SU-DHL-6 (cell line): ENCODE measurements around the gene WDR47.

Experiments used
- CTCF ChIP-seq: fragments of 200-600 bp; sonication (generic); IDR thresholded peaks from one replicate; pipeline ENCODE4 v1.5.1; 2017; ENCODE audit warnings: antibody characterized with exemption, mild to moderate bottlenecking, low read length, moderate library complexity; ENCODE audit not compliant: insufficient read depth, poor library complexity, severe bottlenecking
- EZH2phosphoT487 ChIP-seq: fragments of 200-600 bp; sonication (generic), shearing (Covaris generic); conservative IDR thresholded peaks from 2 replicates; pipeline ENCODE4 v1.6.1; 2018; ENCODE audit warnings: mild to moderate bottlenecking, antibody characterized with exemption, low read length, moderate library complexity, mixed read lengths

- TF ChIP-seq CTCF: no peak
- TF ChIP-seq EZH2phosphoT487: no peak
Measured at GRCh38 chr1:109034382-109034781, 7.5 kb downstream of the WDR47 start.
